Measurements from ENCODE around the gene DRG2. TPM values are rescaled to one million over a fixed set of nuclear protein-coding genes. Genes with fewer than 3 reads are reported as not detected.

DRG2 gene
- total and polyA plus RNA-seq, 2 donors (not counting 3 experiments of a cell fraction or from before 2014, with no cell fraction given), result 50.2 to 60.4 TPM

DNA sequence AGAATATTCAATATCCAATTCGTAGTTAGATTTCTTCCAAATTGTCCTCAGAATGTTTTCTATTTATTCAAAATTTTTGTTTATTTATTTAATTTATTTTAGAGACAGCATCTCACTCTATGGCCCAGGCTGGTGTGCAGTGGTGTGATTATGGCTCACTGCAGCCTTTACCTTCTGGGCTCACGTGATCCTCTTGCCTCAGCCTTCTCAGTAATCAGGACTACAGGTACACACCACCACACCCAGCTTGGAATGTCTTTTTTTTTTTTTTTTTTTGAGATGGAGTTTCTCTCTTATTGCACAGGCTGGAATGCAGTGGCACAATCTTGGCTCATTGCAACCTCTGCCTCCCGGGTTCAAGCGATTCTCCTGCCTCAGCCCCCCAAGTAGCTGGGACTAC lies 3.5 kb upstream of the DRG2 start:
- Histone ChIP-seq H3K36me3 (ENCODE audit: control insufficient read depth in 2 of 2, extremely low read depth in 1 of 2, insufficient read depth in 2 of 2, low read length in 2 of 2) (no peaks in the 10 kb centered on the region), H3K27me3 (ENCODE audit: control insufficient read depth in 2 of 2, insufficient read depth in 2 of 2, low read length in 2 of 2) (peaks cover under 1 to 4% of the 10 kb centered on the region in 2 experiments), H3K4me1 (ENCODE audit: control insufficient read depth, extremely low read depth, insufficient read depth, low read length) (peaks cover 8% of the 10 kb centered on the region), H3K4me3 (replicated peaks in 1 of 3; ENCODE audit: insufficient read depth in 1 of 3, low read depth in 1 of 3, low read length in 3 of 3) (no peak overlapping the region), H3K9ac (replicated peaks; ENCODE audit: extremely low read depth, insufficient read depth, low read length) (no peak overlapping the region), H3K9me3 (replicated peaks; ENCODE audit: control insufficient read depth, insufficient read depth, low read length) (no peaks in the 10 kb centered on the region), H3K79me2 (ENCODE audit: control insufficient read depth, insufficient read depth, low read length) (peaks cover 13% of the 10 kb centered on the region), H3K27ac (ENCODE audit: insufficient read depth, low read depth, low read length) (no peak overlapping the region), H2AFZ (ENCODE audit: low read depth, low read length) (no peak overlapping the region), H3K4me2 (ENCODE audit: insufficient read depth, low read length) (no peak overlapping the region), H4K20me1 (replicated peaks; ENCODE audit: control insufficient read depth, extremely low read depth, insufficient read depth, low read length) (no peaks in the 10 kb centered on the region), H3K9me1 (replicated peaks; ENCODE audit: control insufficient read depth, extremely low read depth, insufficient read depth, low read length) (no peaks in the 10 kb centered on the region)
- TF ChIP-seq MYC (IDR thresholded peaks at IDR 0.05; ENCODE audit: low read depth, low read length) (no peak), GATA2 (IDR thresholded peaks at IDR 0.05; ENCODE audit: insufficient read depth, insufficient read length, low read depth, low read length) (no peak), FOS (IDR thresholded peaks at IDR 0.05; ENCODE audit: borderline replicate concordance, insufficient read depth, low read length) (no peak), EZH2 (IDR thresholded peaks at IDR 0.05; ENCODE audit: borderline replicate concordance, low read depth, low read length, severe bottlenecking) (no peak), POLR2AphosphoS5 (IDR thresholded peaks at IDR 0.05; ENCODE audit: insufficient read depth, low read depth, low read length) (no peak), JUN (IDR thresholded peaks at IDR 0.05; ENCODE audit: borderline replicate concordance, insufficient read depth, insufficient read length, low read depth) (no peak), POLR2A (IDR thresholded peaks at IDR 0.05; ENCODE audit: low read depth, low read length) (no peak)
- TF ChIP-seq, protein P1, sequence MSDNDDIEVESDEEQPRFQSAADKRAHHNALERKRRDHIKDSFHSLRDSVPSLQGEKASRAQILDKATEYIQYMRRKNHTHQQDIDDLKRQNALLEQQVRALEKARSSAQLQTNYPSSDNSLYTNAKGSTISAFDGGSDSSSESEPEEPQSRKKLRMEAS (IDR thresholded peaks at IDR 0.05; ENCODE audit: insufficient read depth, insufficient read length), result no peak
- TF ChIP-seq, protein P2, sequence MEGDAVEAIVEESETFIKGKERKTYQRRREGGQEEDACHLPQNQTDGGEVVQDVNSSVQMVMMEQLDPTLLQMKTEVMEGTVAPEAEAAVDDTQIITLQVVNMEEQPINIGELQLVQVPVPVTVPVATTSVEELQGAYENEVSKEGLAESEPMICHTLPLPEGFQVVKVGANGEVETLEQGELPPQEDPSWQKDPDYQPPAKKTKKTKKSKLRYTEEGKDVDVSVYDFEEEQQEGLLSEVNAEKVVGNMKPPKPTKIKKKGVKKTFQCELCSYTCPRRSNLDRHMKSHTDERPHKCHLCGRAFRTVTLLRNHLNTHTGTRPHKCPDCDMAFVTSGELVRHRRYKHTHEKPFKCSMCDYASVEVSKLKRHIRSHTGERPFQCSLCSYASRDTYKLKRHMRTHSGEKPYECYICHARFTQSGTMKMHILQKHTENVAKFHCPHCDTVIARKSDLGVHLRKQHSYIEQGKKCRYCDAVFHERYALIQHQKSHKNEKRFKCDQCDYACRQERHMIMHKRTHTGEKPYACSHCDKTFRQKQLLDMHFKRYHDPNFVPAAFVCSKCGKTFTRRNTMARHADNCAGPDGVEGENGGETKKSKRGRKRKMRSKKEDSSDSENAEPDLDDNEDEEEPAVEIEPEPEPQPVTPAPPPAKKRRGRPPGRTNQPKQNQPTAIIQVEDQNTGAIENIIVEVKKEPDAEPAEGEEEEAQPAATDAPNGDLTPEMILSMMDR (IDR thresholded peaks at IDR 0.05; ENCODE audit: extremely low read depth in 1 of 2, insufficient read depth in 1 of 2, low read depth in 1 of 2, low read length in 2 of 2), result no peak
- POLR2A ChIA-PET, result no interaction called here
- intact Hi-C loops (cut with micrococcal nuclease), result no loop called here
- CTCF ChIA-PET, result no interaction called here
- dilution Hi-C loops (cut with MboI; ENCODE audit: extremely low pct_ligation_motif_present, low sequenced_read_pairs), result no loop called here
- DNase-seq (ENCODE audit: low read depth, low spot score), result no peak
- no TSS peak for BruUV-seq (replicated peaks)
- no peak for FAIRE-seq
